ENCODE data around the gene RICTOR.
A peak's percentile ranks its signal among the peaks of the same experiment; 100 is the strongest.

- peak; percentile 72 for TF ChIP-seq JUN (IDR thresholded peaks at IDR 0.05; ENCODE audit: borderline replicate concordance, insufficient read depth, insufficient read length, low read depth)
- TF ChIP-seq CTCF (IDR thresholded peaks at IDR 0.05; ENCODE audit: extremely low read depth in 1 of 2, insufficient read depth in 1 of 2, low read depth in 1 of 2, low read length in 2 of 2): no peak
- TF ChIP-seq POLR2A (IDR thresholded peaks at IDR 0.05; ENCODE audit: low read depth, low read length): no peak
- TF ChIP-seq MAX (IDR thresholded peaks at IDR 0.05; ENCODE audit: insufficient read depth, insufficient read length): no peak
- no peak for TF ChIP-seq GATA2 (IDR thresholded peaks at IDR 0.05; ENCODE audit: insufficient read depth, insufficient read length, low read depth, low read length)
- TF ChIP-seq EZH2 (IDR thresholded peaks at IDR 0.05; ENCODE audit: borderline replicate concordance, low read depth, low read length, severe bottlenecking): no peak
- no peak for TF ChIP-seq POLR2AphosphoS5 (IDR thresholded peaks at IDR 0.05; ENCODE audit: insufficient read depth, low read depth, low read length)
Observed at GRCh38 chr5:39092581-39093351, 18.6 kb upstream of the RICTOR start.
